HCT116 (cell line): ENCODE results near the gene ADAT3. TPM values are rescaled to one million over a fixed set of nuclear protein-coding genes. Genes with fewer than 3 reads are reported as not detected.
"Not testable (repeated sequence)": the region's sequence is repeated elsewhere in the genome, so short reads cannot be mapped to it uniquely, and the experiment has no call there.

Source experiments
- ATAC-seq: fragments of 200-7000 bp; cut with Tn5 transposase; 2 replicates; pipeline ENCODE4 v1.9.1; 2020; ENCODE audit warnings: mild to moderate bottlenecking, moderate library complexity
- BruUV-seq: library from RNA; stranded (reverse); fragments of 400-500 nt; replicated peaks from 2 replicates; lab custom pipeline; 2021; lab: Mats Ljungman, UMichigan
- CTCF ChIA-PET: fragments of 300-600 bp; sonication (Branson Sonifier 250); formaldehyde crosslinking; loops from one replicate; lab custom pipeline; 2021; ENCODE audit warnings: antibody characterized with exemption; lab: Charles Lee
- POLR2A ChIA-PET: fragments of 300-600, 350-600 bp; sonication (Branson Sonifier 250); formaldehyde crosslinking; loops from one replicate; lab custom pipeline; 2021; ENCODE audit warnings: antibody characterized with exemption; lab: Charles Lee
- RAD21 ChIA-PET, 2 experiments: fragments of 300-600 bp; sonication (Branson Sonifier 250); formaldehyde crosslinking; loops; one replicate each; lab custom pipeline; 2023; ENCODE audit warnings: low total read pairs in 2 of 2; ENCODE audit not compliant: uncharacterized antibody in 2 of 2, unreplicated experiment in 2 of 2, low non-redundant PET in 1 of 2; lab: Charles Lee
- DNase-seq: peaks from one replicate; pipeline ENCODE4 v3.0.0-alpha.2; 2010; ENCODE audit warnings: low read depth, low spot score
- H2AFZ ChIP-seq: fragments of 200-600 bp; shearing (Covaris generic), sonication (generic); 2 replicates; pipeline ENCODE4 v1.6.1; 2017; ENCODE audit warnings: low read depth, mixed run types, mixed read lengths, antibody characterized with exemption, low read length; ENCODE audit not compliant: poor library complexity, severe bottlenecking
- H3K27ac ChIP-seq: 2 replicates; pipeline ENCODE4 v1.5.1; 2012; ENCODE audit warnings: low read depth, low read length
- H3K27me3 ChIP-seq: fragments of 200-600 bp; sonication (generic); 2 replicates; pipeline ENCODE4 v1.6.1; 2016; ENCODE audit warnings: mixed run types, low read length, mixed read lengths; ENCODE audit not compliant: insufficient read depth
- H3K36me3 ChIP-seq, 2 experiments: fragments of 200-500 bp in 1 of 2; fragments of 200-600 bp in 1 of 2; sonication (Bioruptor generic) in 1 of 2; sonication (generic) in 1 of 2; 2 replicates each; pipeline versions ENCODE4 v1.5.1 to v1.6.1; 2014 to 2016; ENCODE audit warnings: low read length in 2 of 2, inconsistent platforms in 1 of 2, mixed read lengths in 1 of 2, mixed run types in 1 of 2; ENCODE audit not compliant: insufficient read depth in 2 of 2, control insufficient read depth in 1 of 2
- H3K4me1 ChIP-seq, 2 experiments: fragments of 200-600 bp in 1 of 2; sonication (generic) in 1 of 2; 2 replicates each; pipeline versions ENCODE4 v1.5.1 to v1.6.1; 2012 to 2017; ENCODE audit warnings: low read length in 2 of 2, inconsistent platforms in 1 of 2, mild to moderate bottlenecking in 1 of 2, mixed read lengths in 1 of 2, mixed run types in 1 of 2, moderate library complexity in 1 of 2; ENCODE audit not compliant: insufficient read depth in 2 of 2, control insufficient read depth in 1 of 2
- H3K4me2 ChIP-seq: fragments of 200-600 bp; sonication (generic); 2 replicates; pipeline ENCODE4 v1.6.1; 2017; ENCODE audit warnings: mixed run types, low read length, mixed read lengths
- H3K4me3 ChIP-seq, 2 experiments: fragments of 200-600 bp in 1 of 2; sonication (generic) in 1 of 2; replicated peaks in 1 of 2; 2 replicates each; pipeline ENCODE4 v1.5.1; 2011 to 2016; ENCODE audit warnings: low read length in 2 of 2, control low read depth in 1 of 2, low read depth in 1 of 2, mild to moderate bottlenecking in 1 of 2, mixed read lengths in 1 of 2, mixed run types in 1 of 2
- H3K79me2 ChIP-seq: fragments of 200-600 bp; sonication (generic); 2 replicates; pipeline ENCODE4 v1.6.1; 2017; ENCODE audit warnings: mild to moderate bottlenecking, mixed run types, low read length, moderate library complexity, mixed read lengths; ENCODE audit not compliant: insufficient read depth
- H3K9ac ChIP-seq: fragments of 200-600 bp; sonication (generic); 2 replicates; pipeline ENCODE4 v1.6.1; 2016; ENCODE audit warnings: low read length, mixed read lengths
- H3K9me2 ChIP-seq: fragments of 200-600 bp; sonication (generic), shearing (Covaris generic); 2 replicates; pipeline ENCODE4 v1.6.1; 2017; ENCODE audit warnings: mixed run types, mild to moderate bottlenecking, moderate library complexity; ENCODE audit not compliant: insufficient read depth
- H3K9me3 ChIP-seq, 2 experiments: fragments of 200-500 bp in 1 of 2; fragments of 200-600 bp in 1 of 2; sonication (Bioruptor generic) in 1 of 2; sonication (generic) in 1 of 2; 2 replicates each; pipeline ENCODE4 v1.6.1; 2014 to 2017; ENCODE audit warnings: low read length in 2 of 2, mixed read lengths in 2 of 2, inconsistent platforms in 1 of 2, low read depth in 1 of 2, mild to moderate bottlenecking in 1 of 2, mixed run types in 1 of 2, moderate library complexity in 1 of 2; ENCODE audit not compliant: control insufficient read depth in 1 of 2, insufficient read depth in 1 of 2
- H4K20me1 ChIP-seq: fragments of 200-600 bp; sonication (generic), shearing (Covaris generic); 2 replicates; pipeline ENCODE4 v1.6.1; 2017; ENCODE audit warnings: mixed run types, mild to moderate bottlenecking, moderate library complexity; ENCODE audit not compliant: insufficient read depth
- ELF1 ChIP-seq: IDR thresholded peaks from 2 replicates; pipeline ENCODE4 v1.6.1; 2012; ENCODE audit warnings: low read depth, borderline replicate concordance
- MAX ChIP-seq: IDR thresholded peaks from 2 replicates; pipeline ENCODE4 v1.6.1; 2012
- POLR2A ChIP-seq: IDR thresholded peaks from 2 replicates; pipeline ENCODE4 v1.7.0; 2011; ENCODE audit warnings: borderline replicate concordance; ENCODE audit not compliant: insufficient read depth, insufficient read length; ENCODE audit errors: extremely low read depth
- POLR2AphosphoS5 ChIP-seq: IDR thresholded peaks from 2 replicates; pipeline ENCODE4 v1.6.1; 2011; ENCODE audit warnings: mild to moderate bottlenecking, low read depth, low read length, moderate library complexity
- RAD21 ChIP-seq: IDR thresholded peaks from 2 replicates; pipeline ENCODE4 v1.6.1; 2012; ENCODE audit warnings: low read depth, mild to moderate bottlenecking
- SP1 ChIP-seq: IDR thresholded peaks from 2 replicates; pipeline ENCODE4 v1.6.1; 2012; ENCODE audit warnings: low read depth
- SRF ChIP-seq: IDR thresholded peaks from 2 replicates; pipeline ENCODE4 v1.6.1; 2012; ENCODE audit warnings: low read depth
- ZFX ChIP-seq: fragments of 450-650 bp; IDR thresholded peaks from 2 replicates; pipeline ENCODE4 v1.6.1; 2017
- ZNF274 ChIP-seq: fragments of 200-500 bp; sonication (Bioruptor generic); IDR thresholded peaks from 2 replicates; pipeline ENCODE4 v1.6.1; 2014; ENCODE audit warnings: mild to moderate bottlenecking, low read depth, low read length, inconsistent platforms
- intact Hi-C: fragments of 100-400 bp; cut with micrococcal nuclease; formaldehyde crosslinking; loops from 2 replicates; pipeline ENCODE4 v1.10.0; 2022
- total RNA-seq: library from RNA; stranded (reverse); gene quantifications from one replicate; pipeline ENCODE4 v1.2.1, GENCODE V29; 2021; ENCODE audit not compliant: unreplicated experiment

Gene ADAT3
- total RNA-seq, 1 experiment from 2014 or later, result 15.9 TPM

DNA sequence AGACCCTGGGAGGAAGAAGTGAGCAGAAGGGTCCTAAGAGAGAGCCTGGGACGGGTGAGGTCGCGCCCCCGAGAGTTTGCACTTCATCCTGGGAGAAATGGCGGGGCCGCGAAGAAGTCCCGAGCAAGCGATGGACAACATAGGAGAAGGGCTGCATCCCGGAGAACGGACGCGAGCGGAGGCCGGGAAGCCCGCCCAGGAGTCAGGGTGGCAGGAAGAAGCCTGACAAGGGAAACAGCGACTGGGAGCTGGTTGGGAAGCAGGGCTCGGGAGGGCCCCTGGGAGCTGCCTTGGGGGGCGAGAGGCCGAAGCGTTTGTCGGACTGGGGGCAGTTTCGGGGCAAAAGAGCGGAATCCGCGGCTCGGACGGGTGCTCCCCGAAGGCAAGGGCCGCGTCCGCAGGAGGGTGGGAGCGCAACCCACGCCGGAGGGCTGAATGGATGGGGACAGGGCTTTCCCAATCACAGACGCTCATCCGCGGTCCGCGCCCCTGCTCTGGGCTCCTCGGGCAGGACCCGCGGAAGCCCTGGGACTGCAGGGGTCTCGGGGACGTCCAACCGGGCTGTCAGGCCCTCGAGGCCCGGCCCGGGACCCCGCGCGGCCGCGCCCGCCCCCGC is 20.4 kb upstream of the ADAT3 start:
- Histone ChIP-seq H3K9me2 (no peaks in the 10 kb centered on the region), H3K27me3 (no peaks in the 10 kb centered on the region), H4K20me1 (no peaks in the 10 kb centered on the region), H3K9ac (peak overlapping the region; percentile 94), H2AFZ (no peak overlapping the region), H3K4me2 (peak overlapping the region; percentile 94), H3K4me1 (peaks cover 10 to 30% of the 10 kb centered on the region in 2 experiments; a peak in 3 of 4 replicates), H3K27ac (peak overlapping the region; percentile 49)
- CTCF ChIA-PET, result interaction anchor here (1.1 kb wide), 1 partner anchor 20 kb away, joined by 5 read pairs; no protein-coding TSS in a partner anchor
- RAD21 ChIA-PET, result no interaction called here
- BruUV-seq, result no TSS peak
- POLR2A ChIA-PET, result no interaction called here
- TF ChIP-seq ELF1 (no peak), ZNF274 (no peak), RAD21 (no peak), SRF (no peak), ZFX (peak; percentile 78; the same call in 1 of the 2 replicates), POLR2A (no peak)
- TF ChIP-seq, all 23 proteins: peak for 1
- ATAC-seq (peak; percentile 37), DNase-seq (no peak)
- H3K4me3 ChIP-seq, result peak overlapping the region; percentile 94 to 97
- H3K36me3 ChIP-seq, result no peaks in the 10 kb centered on the region
- peaks cover 44% of the 10 kb centered on the region for H3K79me2 ChIP-seq
- H3K9me3 ChIP-seq, result no peaks in the 10 kb centered on the region
- intact Hi-C loops, result no loop called here

DNA sequence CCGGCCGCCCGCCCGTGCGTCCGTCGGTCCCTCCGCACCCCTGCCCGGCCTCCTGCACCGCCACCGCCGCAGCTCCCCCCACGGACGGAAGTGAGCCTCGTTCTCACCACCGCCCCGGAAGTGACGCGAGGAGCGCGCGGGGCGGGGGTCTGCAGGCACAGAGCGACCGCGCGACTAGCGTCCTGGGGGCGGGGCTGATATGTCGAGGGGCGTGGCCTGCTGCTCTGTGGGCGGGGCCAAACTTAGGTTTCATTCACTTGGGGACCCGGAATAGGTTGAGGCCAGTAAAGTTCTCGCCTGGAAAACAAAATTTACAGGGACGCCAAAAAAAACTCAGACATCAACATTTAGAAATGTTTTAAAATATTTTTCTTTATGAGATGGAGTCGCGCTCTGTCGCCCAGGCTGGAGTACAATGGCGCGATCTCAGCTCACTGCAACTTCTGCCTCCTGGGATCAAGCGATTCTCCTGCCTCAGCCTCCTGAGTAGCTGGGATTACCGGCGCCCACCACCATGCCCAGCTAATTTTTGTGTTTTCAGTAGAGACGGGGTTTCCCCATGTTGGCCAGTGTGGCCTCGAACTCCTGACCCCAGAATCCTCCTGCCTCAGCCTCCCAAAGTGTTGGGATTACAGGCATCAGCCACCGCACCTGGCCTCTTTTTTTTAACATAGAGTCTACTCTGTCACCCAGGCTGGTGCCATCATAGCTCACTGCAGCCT is 19.6 kb upstream of the ADAT3 start, which contains the start of gene ABHD17A:
TSS of gene ABHD17A (minus strand) at position 99 of the 722 bp plus-strand sequence. CDS start 3,930 bp downstream, outside the sequence.
- CTCF ChIA-PET, result interaction anchor here (0.6 to 1.1 kb wide), 2 partner anchors 21 to 98 kb away, joined by 4 to 5 read pairs; no protein-coding TSS in a partner anchor
- H3K4me2 ChIP-seq, result peak within 1 kb of the TSS; percentile 94
- H3K36me3 ChIP-seq, H4K20me1 ChIP-seq, H2AFZ ChIP-seq, RAD21 ChIA-PET, H3K9me3 ChIP-seq, H3K9me2 ChIP-seq, POLR2A ChIA-PET, BruUV-seq, H3K27me3 ChIP-seq, intact Hi-C loops: not testable (repeated sequence)
- peaks cover 10 to 30% of the 10 kb centered on the region in 2 experiments; a peak in 3 of 4 replicates for H3K4me1 ChIP-seq
- peak within 1 kb of the TSS; percentile 49 for H3K27ac ChIP-seq
- peak; percentile 73 for DNase-seq
- peak within 1 kb of the TSS; percentile 94 to 97 for H3K4me3 ChIP-seq
- ATAC-seq, result peak; percentile 92
- peak within 1 kb of the TSS; percentile 94 for H3K9ac ChIP-seq
- TF ChIP-seq POLR2AphosphoS5 (peak; percentile 70), SP1 (peak; percentile 61), MAX (peak; percentile 31; the same call in 1 of the 2 replicates), ZFX (peak; percentile 20; the same call in 1 of the 2 replicates)
- H3K79me2 ChIP-seq, result peaks cover 40% of the 10 kb centered on the region

DNA sequence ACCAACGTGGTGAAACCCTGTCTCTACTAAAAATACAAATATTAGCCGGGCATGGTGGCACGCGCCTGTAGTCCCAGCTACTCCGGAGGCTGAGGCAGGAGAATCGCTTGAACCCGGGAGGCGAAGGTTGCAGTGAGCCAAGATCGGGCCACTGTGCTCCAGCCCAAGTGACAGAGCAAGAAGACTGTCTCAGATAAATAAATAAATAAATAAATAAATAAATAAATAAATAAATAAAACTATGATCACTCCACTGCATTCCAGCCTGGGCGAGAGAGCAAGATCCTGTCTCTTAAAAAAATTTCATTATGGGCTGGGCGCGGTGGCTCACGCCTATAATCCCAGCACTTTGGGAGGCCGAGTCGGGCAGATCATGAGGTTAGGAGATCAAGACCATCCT is 18.8 kb upstream of the ADAT3 start:
- POLR2A ChIA-PET, result not testable (repeated sequence)

More for the DNA sequence above, 18.8 kb upstream of the ADAT3 start:
- H3K4me3 ChIP-seq, ATAC-seq, H3K9ac ChIP-seq, H3K4me2 ChIP-seq, intact Hi-C loops, H3K9me2 ChIP-seq, H3K36me3 ChIP-seq, RAD21 ChIA-PET, H3K9me3 ChIP-seq, H3K27me3 ChIP-seq, CTCF ChIA-PET, H4K20me1 ChIP-seq, DNase-seq, BruUV-seq, H2AFZ ChIP-seq, H3K27ac ChIP-seq: not testable (repeated sequence)
- Histone ChIP-seq H3K79me2 (peaks cover 35% of the 10 kb centered on the region), H3K4me1 (peaks cover 10 to 30% of the 10 kb centered on the region in 2 experiments; a peak in 3 of 4 replicates)
